ENCODE data around the gene INPP1.

Gene INPP1

DNA sequence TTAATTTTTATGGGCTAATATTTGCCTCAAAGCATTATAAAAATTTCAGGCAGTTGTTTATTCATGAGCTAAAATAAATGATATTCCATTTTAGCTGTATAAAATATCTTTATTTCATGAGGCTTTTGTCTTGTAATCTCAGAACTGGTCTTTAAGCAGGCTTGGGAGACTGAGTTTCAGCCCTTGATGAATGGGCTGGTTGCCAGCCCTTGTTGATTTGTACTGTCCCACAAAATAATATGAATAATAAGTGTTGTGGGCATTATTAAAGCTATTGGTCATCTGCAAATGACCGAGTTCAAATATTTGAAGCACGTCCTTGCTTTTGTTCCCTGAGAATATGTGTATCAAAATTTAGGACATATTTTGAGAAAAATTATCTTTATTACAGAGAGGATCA, 18.2 kb downstream of the INPP1 start:
- no peak for DNase-seq (ENCODE audit: low read depth in 2 of 2)

DNA sequence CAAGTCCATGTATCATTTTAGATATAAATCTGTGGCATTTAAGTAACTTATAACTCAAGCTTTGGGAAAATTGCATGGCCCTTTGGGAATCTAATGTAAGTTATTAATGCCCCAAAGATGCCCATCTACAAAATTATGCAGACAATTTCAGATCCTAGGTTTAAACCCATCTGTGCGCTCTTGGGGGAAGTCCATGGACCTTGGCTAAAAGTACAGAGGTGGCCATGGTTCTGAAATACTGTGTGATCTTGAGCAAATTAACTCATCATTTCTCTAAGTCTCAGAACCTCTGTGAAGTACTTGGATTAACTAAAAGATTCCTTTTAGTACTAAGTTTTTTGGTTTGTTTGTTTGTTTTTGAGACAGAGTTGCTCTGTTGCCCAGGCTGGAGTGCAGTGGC, 19.5 kb downstream of the INPP1 start:
- no peak for DNase-seq (ENCODE audit: low read depth in 2 of 2)

DNA sequence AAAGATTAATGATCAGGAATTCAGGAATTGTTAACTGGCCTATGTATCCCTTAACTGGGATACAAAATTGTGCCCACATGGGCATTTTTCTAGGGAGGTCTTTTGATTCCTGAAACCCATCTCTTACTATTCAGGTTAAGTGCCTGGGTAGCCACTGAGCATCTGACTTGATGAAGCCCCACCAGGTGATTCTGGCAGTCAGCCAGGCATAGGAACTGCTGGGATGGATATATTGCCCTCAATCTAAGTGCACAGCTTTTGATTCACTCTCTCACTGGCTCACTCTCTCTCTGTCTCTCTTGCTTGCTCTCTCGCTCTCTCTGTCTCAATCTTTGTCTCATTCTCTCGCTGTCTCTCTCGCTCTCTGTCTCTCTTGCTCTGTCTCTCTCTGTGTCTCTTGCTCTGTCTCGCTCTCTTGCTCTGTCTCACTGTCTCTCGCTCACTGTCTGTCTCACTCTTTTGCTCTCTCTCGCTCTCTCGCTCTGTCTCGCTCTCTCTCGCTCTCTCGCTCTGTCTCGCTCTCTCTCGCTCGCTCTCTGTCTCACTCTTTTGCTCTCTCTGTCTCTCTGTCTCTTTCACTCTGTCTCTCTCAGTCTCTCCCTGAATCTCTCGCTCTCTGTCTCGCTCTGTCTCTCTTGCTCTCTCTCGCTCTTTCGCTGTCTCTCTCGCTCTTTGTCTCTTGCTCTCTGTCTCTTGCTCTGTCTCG, 22.3 kb downstream of the INPP1 start:
- no peak for DNase-seq (ENCODE audit: low read depth in 2 of 2)

DNA sequence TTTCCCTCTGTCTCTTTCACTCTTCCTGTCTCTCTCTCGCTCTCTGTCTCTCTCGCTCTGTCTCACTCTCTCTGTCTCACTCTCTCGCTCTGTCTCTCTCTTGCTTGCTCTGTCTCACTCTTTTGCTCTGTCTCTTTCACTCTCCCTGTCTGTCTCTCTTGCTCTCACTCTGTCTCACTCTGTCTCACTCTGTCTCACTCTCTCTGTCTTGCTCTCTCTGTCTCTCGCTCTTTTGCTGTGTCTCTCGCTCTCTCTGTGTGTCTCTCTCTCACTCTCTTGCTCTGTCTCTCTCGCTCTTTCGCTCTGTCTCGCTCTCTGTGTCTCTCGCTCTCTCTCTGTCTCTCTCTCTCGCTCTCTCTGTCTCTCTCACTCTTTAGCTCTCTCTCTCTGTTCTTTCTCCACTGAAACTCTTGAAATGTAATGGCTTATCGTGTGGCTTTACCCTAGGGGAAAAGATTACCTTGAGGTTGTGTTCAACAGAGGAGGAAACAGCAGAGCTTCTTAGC, 22.9 kb downstream of the INPP1 start:
- no peak for DNase-seq (ENCODE audit: low read depth in 2 of 2)

DNA sequence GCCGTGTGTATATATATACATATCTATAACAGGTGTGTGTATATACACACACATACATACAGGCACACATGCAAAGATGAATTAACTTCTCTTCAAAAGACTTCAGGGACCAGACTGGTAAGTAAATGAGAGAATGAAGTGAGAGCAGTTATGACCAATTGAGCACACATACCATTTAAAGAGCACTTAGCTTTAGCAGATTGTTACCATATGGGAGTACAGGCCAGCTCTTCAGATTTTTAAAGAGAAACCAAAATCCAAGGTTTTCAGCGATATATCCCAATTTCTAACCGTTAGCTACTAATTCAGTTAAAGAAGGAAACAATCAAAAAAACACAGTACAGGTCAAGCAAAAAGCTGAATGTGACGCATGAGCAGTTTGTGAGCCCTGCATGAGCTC, 23.7 kb downstream of the INPP1 start:
- DNase-seq (ENCODE audit: low read depth in 2 of 2) = no peak

DNA sequence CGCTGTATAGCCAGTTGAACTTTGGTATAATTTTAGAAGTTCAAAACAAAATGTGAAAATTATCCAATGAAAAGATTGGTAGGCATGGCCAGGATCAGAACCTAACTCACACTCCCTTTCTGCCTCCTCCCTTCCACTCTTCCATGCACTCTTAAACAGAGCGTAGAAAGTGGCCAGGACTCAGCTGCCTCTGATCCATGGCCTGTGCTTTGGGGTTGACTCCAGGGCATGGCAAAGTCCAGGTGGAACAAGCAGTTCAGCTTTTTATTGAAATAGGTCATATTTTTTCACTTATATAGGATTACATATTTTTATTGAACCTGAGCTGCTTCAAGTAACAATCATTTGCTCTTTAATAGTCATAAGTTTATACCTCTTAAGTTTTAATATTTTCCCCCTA, 26.2 kb downstream of the INPP1 start:
- DNase-seq (ENCODE audit: low read depth in 2 of 2) = no peak

DNA sequence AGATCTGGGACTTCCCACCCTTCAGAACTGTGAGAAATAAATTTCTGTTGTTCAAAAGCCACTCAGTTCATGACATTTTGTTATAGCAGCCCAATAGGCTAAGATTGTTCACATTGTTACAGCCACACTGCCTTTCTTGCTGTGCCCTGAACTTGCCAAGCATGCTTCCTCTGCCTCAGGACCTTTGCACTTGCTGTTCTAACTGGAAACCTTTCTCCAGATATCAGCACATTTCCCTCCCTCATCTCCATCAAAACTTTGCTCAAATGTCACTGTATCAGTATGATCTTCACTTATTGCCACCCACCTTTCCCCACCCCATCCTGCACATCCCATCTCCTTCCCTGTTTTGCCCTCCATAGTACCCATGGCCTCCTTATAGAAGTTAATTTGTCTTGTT, 32.7 kb downstream of the INPP1 start:
- no peak for DNase-seq (ENCODE audit: low read depth in 2 of 2)

DNA sequence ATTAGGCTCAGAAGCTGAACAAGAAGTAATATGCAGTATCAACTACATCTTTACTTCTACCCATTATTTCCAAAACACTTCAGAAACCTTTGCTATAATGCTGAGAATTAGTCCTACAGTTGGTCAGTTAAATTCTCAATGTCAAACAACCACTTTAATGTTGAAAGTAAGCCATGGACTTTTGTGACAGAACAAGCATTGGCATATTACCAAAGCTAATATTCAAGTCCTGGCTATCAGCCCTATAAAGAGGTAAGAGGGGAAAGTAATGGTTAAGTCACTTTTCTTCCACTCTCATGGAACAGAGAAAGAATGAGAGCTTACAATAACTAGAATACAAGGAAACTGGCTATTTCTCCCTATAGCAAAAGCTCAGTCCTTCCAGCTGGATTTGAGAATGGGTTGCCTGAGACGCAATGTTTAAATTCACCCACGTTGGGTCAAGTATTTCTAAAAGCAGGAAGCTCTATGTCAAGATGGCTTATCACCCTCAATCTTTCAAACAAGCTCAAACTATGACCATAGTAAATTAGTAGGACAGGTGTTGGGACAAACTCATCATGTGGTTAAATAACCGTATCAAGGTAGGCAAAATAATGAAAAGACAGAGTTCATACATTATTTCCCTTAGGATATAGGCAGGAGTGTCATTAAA, 33.3 kb downstream of the INPP1 start:
- no peak for DNase-seq (ENCODE audit: low read depth in 2 of 2)

DNA sequence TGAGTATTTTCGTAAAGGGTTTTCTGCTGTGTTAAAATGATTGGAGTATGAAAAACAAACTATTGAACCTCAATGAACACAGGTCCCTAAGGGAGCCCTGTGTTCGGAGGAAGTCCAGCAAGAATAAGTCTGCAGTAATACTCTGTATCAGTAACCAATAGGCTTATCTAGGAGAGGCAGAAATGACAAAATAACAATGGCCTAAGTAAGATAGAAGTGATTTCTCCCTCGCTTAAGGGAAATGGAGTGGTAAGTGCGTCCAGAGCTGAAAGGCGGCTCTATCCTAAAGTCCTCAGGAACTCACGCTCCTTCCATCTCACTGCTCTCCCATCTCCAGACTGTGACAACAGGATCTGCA, 35.5 kb downstream of the INPP1 start:
- no peak for DNase-seq (ENCODE audit: low read depth in 2 of 2)

DNA sequence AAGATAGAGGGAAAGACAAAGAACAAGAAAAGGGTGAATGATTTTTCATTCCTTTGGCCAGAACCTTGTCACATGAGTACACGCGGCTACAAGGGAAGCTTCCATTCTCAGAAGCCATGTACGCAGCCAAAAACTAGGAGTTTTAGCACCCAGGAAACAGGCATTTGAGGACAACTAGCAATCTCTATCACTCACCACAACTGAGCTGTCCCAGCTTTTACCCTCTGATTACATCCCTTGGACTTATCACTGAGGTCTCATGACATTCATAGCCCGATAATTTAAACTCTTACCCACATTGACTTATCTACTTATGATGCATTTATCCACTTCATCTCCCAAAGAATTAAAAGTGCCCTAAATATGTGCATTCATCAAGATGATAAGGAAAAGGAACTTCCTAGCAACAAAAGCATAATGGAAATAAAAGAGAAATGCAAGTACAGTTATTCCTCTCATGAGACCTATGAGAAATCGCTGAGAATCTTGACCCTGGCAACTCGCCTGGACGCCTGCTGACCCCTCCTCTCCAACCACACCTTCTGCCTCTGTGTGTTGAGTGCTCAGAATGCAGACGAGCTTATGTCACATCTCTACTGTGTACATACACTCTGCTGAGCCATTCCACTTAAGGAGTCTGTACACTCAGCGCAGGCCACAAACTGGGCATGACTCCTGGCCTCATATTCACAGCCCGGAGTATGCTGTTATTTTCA, 36.0 kb downstream of the INPP1 start:
- no peak for DNase-seq (ENCODE audit: low read depth in 2 of 2)

DNA sequence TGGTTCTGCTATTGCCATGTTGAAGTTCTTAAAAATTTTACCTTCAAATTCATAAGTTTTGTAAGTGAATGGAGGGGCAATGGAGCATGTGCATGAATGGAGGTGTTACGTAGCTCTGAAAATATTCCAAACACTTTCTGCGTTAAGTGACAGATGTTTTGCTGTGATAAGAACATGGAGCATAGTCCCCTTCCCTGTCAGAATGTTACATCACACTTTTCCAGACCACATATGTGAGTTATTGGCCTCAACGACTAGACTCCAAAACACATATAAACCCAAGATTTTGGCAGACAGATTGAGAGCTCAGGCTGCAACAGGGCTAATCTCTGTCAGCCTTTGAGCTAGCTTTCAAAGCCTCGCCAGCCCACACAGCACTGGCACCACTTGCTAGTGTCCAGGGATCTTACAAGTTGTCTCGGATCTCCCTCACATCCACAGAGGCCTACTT, 37.6 kb downstream of the INPP1 start:
- DNase-seq (ENCODE audit: low read depth in 2 of 2) = no peak

DNA sequence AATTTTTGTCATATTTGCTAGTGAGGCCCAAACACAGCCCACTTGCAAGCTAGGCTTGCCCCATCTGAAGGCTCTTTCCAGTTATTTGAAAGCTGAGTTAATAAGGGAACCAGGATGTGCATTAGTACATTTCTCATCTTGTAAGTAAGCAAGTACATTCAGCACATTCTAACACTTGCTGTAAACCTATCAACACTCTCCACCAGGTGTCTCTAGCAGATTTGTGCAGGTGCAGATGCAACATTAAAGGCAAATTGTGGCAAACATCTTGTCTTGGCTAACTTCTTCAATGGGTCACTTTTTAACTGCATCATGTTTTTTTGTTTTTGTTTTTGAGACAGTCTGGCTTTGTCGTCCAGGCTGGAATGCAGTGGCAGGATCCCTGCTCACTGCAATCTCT, 39.5 kb downstream of the INPP1 start:
- no peak for DNase-seq (ENCODE audit: low read depth in 2 of 2)

DNA sequence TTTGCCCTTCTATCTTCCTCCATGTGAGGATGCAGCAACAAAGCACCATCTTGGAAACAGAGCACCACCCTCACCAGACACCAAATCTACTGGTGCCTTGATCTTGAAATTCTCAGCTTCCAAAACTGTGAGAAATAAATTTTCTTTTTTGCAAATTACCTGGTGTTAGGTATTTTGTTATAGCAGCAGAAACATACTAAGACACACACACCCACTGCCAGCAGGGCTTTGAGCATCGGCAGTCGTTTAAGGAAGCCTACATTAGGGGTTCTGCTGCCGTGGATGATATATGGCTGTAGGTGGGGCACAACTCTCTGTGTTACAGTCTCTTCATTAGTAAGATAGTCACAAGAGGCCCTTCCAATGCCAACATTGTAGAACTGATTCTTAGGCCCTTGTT, 44.0 kb downstream of the INPP1 start:
- DNase-seq (ENCODE audit: low read depth in 2 of 2) = no peak

DNA sequence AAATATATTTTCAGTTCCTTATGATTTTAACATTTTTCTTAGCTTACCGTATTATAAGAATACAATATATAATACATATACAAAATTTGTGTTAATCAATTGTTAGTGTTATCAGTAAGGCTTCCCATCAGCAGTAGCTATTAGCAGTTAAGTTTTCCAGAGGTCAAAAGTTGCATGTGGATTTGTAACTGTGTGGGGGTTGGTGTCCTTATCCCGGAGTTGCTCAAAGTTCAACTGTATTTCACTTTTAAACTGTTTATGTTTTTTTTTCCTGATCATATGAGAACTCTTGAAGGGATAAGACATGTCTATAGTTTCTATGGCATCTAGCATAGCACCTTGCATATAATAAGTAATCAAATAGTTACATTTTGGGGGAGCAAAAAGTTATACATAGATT, 52.9 kb downstream of the INPP1 start:
- no peak for DNase-seq (ENCODE audit: low read depth in 2 of 2)

DNA sequence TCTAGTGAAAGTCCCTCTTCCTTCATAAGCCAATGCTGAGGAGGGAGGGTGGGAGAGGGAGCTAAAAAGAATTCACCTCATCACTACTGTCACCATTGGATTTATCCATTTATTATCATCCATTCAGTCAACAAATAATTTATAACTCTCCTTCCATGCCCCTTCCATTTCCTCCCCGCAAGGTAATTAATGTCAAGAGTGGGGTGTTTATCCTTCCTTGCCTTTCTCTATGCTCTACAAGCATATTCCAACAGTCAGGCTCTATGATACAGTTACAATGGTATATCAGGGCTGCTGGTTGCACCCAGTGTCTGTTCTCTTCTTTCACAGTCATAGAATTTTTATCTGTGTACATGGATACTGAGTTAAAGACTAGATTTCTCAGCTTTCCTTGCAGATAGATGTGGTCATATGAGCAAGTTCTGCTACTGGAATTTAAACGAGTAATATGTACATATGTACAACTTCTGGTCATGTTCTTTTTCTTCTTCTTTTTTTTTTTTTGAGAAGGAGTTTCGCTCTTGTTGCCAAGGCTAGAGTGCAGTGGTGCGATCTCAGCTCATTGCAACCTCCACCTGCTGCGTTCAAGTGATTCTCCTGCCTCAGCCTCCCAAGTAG, 59.7 kb downstream of the INPP1 start:
- DNase-seq (ENCODE audit: low read depth in 2 of 2) = no peak

DNA sequence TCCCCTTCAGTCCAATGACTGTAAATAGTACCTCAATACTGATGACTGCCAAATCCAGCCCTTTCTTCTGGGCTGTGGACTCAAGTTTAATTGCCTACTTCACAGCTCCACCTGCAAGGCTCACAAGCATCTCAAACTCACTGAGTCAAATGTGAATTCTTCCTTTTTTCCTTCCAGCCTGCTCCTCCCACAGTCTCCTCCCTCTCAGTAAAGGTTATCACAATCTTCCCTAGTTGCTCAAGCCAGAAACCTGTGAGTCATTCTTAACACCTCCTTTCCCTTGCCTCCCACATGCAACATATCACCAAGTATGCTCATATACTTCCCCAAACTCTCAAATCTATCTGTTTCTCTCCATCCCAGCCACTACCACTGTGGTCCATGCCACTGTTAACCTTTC, 61.1 kb downstream of the INPP1 start:
- no peak for DNase-seq (ENCODE audit: low read depth in 2 of 2)

DNA sequence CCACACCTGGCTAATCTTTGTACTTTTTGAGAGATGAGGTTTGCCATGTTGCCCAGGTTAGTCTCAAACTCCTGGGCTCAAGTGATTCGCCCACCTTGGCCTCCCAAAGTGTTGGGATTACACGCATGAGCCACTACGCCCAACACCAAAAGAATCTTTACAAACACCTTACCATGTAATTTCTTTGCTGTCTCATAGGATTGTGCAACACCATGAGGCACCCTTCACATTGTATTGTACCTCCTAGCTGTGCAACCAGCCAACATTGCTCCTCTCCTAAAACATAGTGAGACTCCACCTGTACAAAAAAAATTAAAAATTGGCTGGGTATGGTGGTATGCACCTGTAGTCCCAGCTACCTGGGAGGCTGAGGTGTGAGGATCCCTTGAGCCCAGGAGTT, 61.7 kb downstream of the INPP1 start:
- no peak for DNase-seq (ENCODE audit: low read depth in 2 of 2)

DNA sequence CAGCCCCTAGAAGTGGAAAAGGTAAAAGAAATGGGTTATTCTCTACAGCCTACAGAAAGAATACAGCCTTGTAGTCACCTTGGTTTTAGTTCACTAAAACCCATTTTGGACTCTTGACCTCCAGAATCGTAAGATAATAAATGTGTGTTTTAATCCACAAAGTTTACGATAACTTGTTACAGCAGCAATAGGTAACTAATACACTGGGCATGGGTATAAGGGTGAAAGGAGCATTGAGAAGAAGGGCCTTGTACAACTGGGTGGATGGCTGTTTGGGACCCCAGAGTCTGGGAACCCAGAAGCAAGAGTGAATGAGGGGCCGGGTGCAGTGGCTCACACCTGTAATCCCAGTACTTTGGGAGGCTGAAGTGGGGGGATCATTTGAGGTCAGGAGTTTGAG, 62.6 kb downstream of the INPP1 start:
- DNase-seq (ENCODE audit: low read depth in 2 of 2) = no peak

DNA sequence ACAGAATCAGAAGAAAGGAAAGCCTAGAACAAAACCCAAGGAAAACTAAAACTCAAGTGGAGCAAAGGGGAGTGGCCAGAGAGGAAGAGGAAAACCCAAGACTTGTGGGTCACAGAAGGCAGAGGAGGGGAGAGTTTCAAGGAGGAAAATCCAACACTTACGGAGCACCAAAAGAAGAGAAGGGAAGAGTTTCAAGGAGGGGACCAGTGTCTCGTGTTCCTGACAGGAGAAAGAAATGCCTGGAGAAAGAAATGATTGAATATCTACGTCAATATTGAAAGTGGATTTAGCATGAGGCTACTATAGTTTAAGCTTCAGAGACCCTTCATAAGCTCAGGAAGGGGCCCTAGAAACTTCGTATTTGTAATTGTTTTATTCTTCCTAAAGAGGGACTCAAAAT, 63.4 kb downstream of the INPP1 start:
- no peak for DNase-seq (ENCODE audit: low read depth in 2 of 2)

DNA sequence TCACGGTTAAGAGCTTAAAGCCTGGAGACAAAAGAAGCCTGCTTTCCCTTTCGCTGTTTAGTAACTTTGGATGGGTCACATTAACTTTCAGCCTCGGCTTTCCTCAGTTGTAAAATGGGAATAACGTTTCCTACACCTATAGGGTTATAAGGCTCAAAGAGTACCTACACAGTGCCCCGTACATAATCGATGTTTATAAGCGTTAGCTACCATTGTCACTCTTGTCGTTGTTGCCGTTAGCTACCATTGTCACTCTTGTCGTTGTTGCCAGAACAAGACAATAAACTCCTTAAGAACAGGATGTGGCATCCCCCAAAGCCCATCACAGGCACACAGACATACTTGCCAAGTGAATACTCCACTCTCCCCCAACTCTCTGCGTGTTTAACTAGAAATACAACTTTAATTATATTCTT, 63.9 kb downstream of the INPP1 start:
- peak; percentile 6 to 15 for DNase-seq (ENCODE audit: low read depth in 2 of 2)

DNA sequence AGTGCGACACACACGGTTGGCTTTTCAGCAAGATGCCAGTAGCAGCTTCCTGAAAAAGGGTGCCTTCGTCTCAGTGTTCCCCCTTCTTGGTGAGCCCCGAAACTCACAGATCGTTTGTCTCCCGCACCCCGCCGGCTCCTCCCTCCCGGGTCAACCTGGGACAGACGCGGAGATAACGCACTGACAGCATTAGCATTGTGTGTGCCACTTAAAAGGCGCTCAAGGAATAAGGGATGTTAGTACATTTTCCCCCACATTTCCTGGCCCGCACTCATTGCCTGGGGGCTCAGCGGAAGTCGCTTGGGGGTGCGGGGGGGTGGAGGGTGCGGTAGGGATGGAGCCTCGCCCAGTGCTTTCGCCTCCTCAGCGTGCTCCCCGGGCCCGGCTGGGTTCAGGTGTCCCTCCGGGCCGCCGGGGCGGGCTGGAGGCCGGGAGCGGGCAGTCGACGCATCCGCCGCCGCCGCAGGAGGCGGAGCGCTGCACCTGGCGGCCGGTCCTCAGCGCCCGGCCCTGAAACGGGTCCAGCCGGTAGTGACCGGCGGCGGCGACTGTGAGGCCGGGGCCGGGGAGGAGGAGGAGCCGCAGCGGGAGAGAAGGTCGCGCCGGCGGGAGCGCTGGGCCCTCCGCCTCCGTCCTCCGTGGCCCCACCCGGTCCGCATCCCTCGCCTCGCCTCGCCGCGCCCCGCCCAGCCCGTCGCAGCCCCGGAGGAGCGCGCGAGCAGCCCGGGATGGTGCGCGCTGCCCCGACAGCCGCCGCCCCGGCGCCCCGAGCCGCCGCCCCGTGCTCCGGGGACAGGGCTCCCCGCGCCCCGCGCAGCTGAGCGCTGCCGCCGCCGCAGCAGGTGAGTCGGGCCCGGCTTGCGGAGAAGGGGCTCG, 64.5 kb downstream of the INPP1 start, which contains the start of gene MFSD6:
TSS of gene MFSD6 (plus strand) at position 694 of the 876 bp plus-strand sequence. CDS start 27,675 bp downstream, outside the sequence.
- peak; percentile 27 to 38 for DNase-seq (ENCODE audit: low read depth in 2 of 2)

Measured in stimulated activated CD8-positive, alpha-beta memory T cell treated with anti-CD3 and anti-CD28 coated beads, Interleukin-2, amount 100 ng/mL, for 1 hour (primary cell).